GM13977 (cell line): ENCODE measurements around the gene TRUB1.

Experiments used
- DNase-seq: peaks from one replicate; pipeline ENCODE4 v3.0.0; 2012; ENCODE audit warnings: low spot score
- CTCF ChIP-seq: IDR thresholded peaks from 2 replicates; pipeline ENCODE4 v1.5.1; 2012; ENCODE audit warnings: mild to moderate bottlenecking, control low read depth; ENCODE audit not compliant: insufficient read depth; ENCODE audit errors: extremely low read depth, missing control alignments
- in situ Hi-C: fragments of 300-500 bp; cut with MboI; formaldehyde crosslinking; loops from one replicate; pipeline ENCODE4 v1.12.0; 2022; ENCODE audit warnings: low sequenced_read_pairs, low pct_unique_long_range_greater_than_20kb, mixed read lengths, inconsistent platforms; ENCODE audit not compliant: unreplicated experiment

Gene TRUB1

GRCh38 chr10:115022733-115023132 lies 84.7 kb downstream of the TRUB1 start:
- no peak for DNase-seq
- in situ Hi-C loops = no loop called here
- no peak for TF ChIP-seq CTCF

- no peak for DNase-seq
- in situ Hi-C loops = no loop called here
- TF ChIP-seq CTCF = no peak
Observed at GRCh38 chr10:115023715-115024114, 85.7 kb downstream of the TRUB1 start.

- in situ Hi-C loops = no loop called here
Observed at GRCh38 chr10:115024371-115024770, 86.4 kb downstream of the TRUB1 start.

GRCh38 chr10:115026056-115026745 lies 88.2 kb downstream of the TRUB1 start:
- DNase-seq = no peak
- no peak for TF ChIP-seq CTCF
- in situ Hi-C loops = no loop called here

More at GRCh38 chr10:115024371-115024770, 86.4 kb downstream of the TRUB1 start:
- no peak for DNase-seq
- no peak for TF ChIP-seq CTCF

GRCh38 chr10:115026746-115027140 lies 88.7 kb downstream of the TRUB1 start:
- in situ Hi-C loops = no loop called here
- DNase-seq = no peak
- no peak for TF ChIP-seq CTCF
